HepG2 (cell line): Measurements from ENCODE around the gene PDIA5. TPM values are rescaled to one million over a fixed set of nuclear protein-coding genes. Genes with fewer than 3 reads are reported as not detected.

Experiments used
- ATAC-seq: fragments of 200-7000 bp; cut with Tn5 transposase; 3 replicates; pipeline ENCODE4 v1.9.1; 2020; ENCODE audit warnings: mild to moderate bottlenecking, moderate library complexity
- BruUV-seq: library from RNA; stranded (reverse); fragments of 400-500 nt; replicated peaks from 2 replicates; lab custom pipeline; 2021; lab: Mats Ljungman, UMichigan
- CTCF ChIA-PET: fragments of 300-600 bp; formaldehyde crosslinking; extraction: SDS; loops from one replicate; lab custom pipeline; 2021; ENCODE audit warnings: low total read pairs, inconsistent platforms, low intra/inter-chr PET ratio; lab: Yijun Ruan, JAX
- POLR2A ChIA-PET: fragments of 350-600 bp; sonication (Branson Sonifier 250); formaldehyde crosslinking; loops from one replicate; lab custom pipeline; 2020; ENCODE audit warnings: antibody characterized with exemption, inconsistent platforms; lab: Yijun Ruan, JAX
- DNase-seq: peaks from one replicate; pipeline ENCODE4 v3.0.0-alpha.2; 2015; ENCODE audit warnings: low spot score
- FAIRE-seq: peaks from 3 replicates; lab custom pipeline; 2011; peaks lifted over from hg19 to GRCh38; lab: Jason Lieb, UNC
- H2AFZ ChIP-seq: one replicate; pipeline ENCODE4 v1.6.1; 2011; ENCODE audit warnings: low read length, inconsistent platforms
- H3K27ac ChIP-seq: fragments of 300-600 bp; 3 replicates; pipeline ENCODE4 v1.8.0; 2011; ENCODE audit warnings: mixed run types, mild to moderate bottlenecking, mixed read lengths, low read length, inconsistent platforms; ENCODE audit not compliant: insufficient read depth; ENCODE audit errors: extremely low read length
- H3K27me3 ChIP-seq, 2 experiments: fragments of 200-600 bp in 1 of 2; 2 replicates in 1 of 2; 3 replicates in 1 of 2; pipeline versions ENCODE4 v1.6.0 to v1.8.0; 2011; ENCODE audit warnings: low read length in 2 of 2, mild to moderate bottlenecking in 2 of 2, moderate library complexity in 2 of 2, inconsistent platforms in 1 of 2; ENCODE audit not compliant: insufficient read depth in 2 of 2, control insufficient read depth in 1 of 2
- H3K36me3 ChIP-seq, 2 experiments: fragments of 200-600 bp in 1 of 2; replicated peaks in 1 of 2; 2 replicates in 1 of 2; 3 replicates in 1 of 2; pipeline versions ENCODE4 v1.5.1 to v1.8.0; 2011; ENCODE audit warnings: low read length in 2 of 2, inconsistent platforms in 1 of 2; ENCODE audit not compliant: insufficient read depth in 2 of 2, control insufficient read depth in 1 of 2
- H3K4me1 ChIP-seq: 2 replicates; pipeline ENCODE4 v1.5.1; 2012; ENCODE audit warnings: low read length, inconsistent platforms; ENCODE audit not compliant: insufficient read depth
- H3K4me2 ChIP-seq: 2 replicates; pipeline ENCODE4 v1.6.0; 2011; ENCODE audit warnings: low read depth, low read length, inconsistent platforms
- H3K4me3 ChIP-seq, 3 experiments: fragments of 200-600 bp in 1 of 3; sonication (generic), shearing (Covaris generic) in 1 of 3; replicated peaks in 1 of 3; 2 replicates each; pipeline ENCODE4 v1.5.1; 2011 to 2016; ENCODE audit warnings: low read length in 3 of 3, inconsistent platforms in 2 of 3, low read depth in 2 of 3, mild to moderate bottlenecking in 2 of 3, control low read depth in 1 of 3, mixed read lengths in 1 of 3; ENCODE audit not compliant: insufficient read depth in 1 of 3
- H3K79me2 ChIP-seq: one replicate; pipeline ENCODE4 v1.6.1; 2011; ENCODE audit warnings: low read length, inconsistent platforms; ENCODE audit not compliant: insufficient read depth
- H3K9ac ChIP-seq: 2 replicates; pipeline ENCODE4 v1.6.0; 2011; ENCODE audit warnings: mild to moderate bottlenecking, low read depth, low read length, inconsistent platforms; ENCODE audit not compliant: insufficient read depth
- H3K9me3 ChIP-seq: 2 replicates; pipeline ENCODE4 v1.5.1; 2012; ENCODE audit warnings: mild to moderate bottlenecking, low read length
- H4K20me1 ChIP-seq: 2 replicates; pipeline ENCODE4 v1.6.0; 2011; ENCODE audit warnings: inconsistent platforms, mild to moderate bottlenecking, low read length, moderate library complexity; ENCODE audit not compliant: insufficient read depth
- CBFB ChIP-seq: sonication (generic); formaldehyde crosslinking; IDR thresholded peaks from 2 replicates; pipeline ENCODE4 v1.4.0; 2020; ENCODE audit warnings: missing genetic modification reagents
- FOXJ3 ChIP-seq: sonication (generic); formaldehyde crosslinking; IDR thresholded peaks from 2 replicates; pipeline ENCODE4 v1.4.0; 2020; ENCODE audit warnings: missing genetic modification reagents, mild to moderate bottlenecking, borderline replicate concordance
- GATAD2A ChIP-seq: IDR thresholded peaks from 2 replicates; pipeline ENCODE4 v1.6.1; 2016
- HHEX ChIP-seq: IDR thresholded peaks from 2 replicates; pipeline ENCODE4 v1.6.1; 2016; ENCODE audit warnings: control low read depth
- NFATC3 ChIP-seq: sonication (generic); formaldehyde crosslinking; IDR thresholded peaks from 2 replicates; pipeline ENCODE4 v1.5.1; 2020; ENCODE audit warnings: mild to moderate bottlenecking, missing genetic modification reagents
- NFYB ChIP-seq: sonication (generic); formaldehyde crosslinking; IDR thresholded peaks from 2 replicates; pipeline ENCODE4 v1.4.0; 2020; ENCODE audit warnings: missing genetic modification reagents
- NRL ChIP-seq: sonication (generic); formaldehyde crosslinking; IDR thresholded peaks from 2 replicates; pipeline ENCODE4 v1.5.0; 2020; ENCODE audit warnings: missing genetic modification reagents, mild to moderate bottlenecking, moderate library complexity, borderline replicate concordance
- RFX1 ChIP-seq: fragments of 450-650 bp; IDR thresholded peaks from 2 replicates; pipeline ENCODE4 v1.6.1; 2017
- STAG1 ChIP-seq: sonication (generic); formaldehyde crosslinking; IDR thresholded peaks from 2 replicates; pipeline ENCODE4 v1.4.0; 2020; ENCODE audit warnings: missing genetic modification reagents
- TEAD3 ChIP-seq: optimal IDR thresholded peaks from 2 replicates; pipeline ENCODE3; 2016; ENCODE audit warnings: borderline replicate concordance
- ZBTB14 ChIP-seq: sonication (generic); formaldehyde crosslinking; IDR thresholded peaks from 2 replicates; pipeline ENCODE4 v1.4.0; 2020; ENCODE audit warnings: missing genetic modification reagents
- ZNF367 ChIP-seq: sonication (generic); formaldehyde crosslinking; IDR thresholded peaks from 2 replicates; pipeline ENCODE4 v1.4.0; 2020; ENCODE audit warnings: missing genetic modification reagents, borderline replicate concordance
- ZNF703 ChIP-seq: sonication (generic); formaldehyde crosslinking; IDR thresholded peaks from 2 replicates; pipeline ENCODE4 v1.5.1; 2020; ENCODE audit warnings: missing genetic modification reagents, mild to moderate bottlenecking, moderate library complexity, borderline replicate concordance
- ZNF737 ChIP-seq: sonication (generic); formaldehyde crosslinking; IDR thresholded peaks from 2 replicates; pipeline ENCODE4 v1.5.0; 2020; ENCODE audit warnings: missing genetic modification reagents, mild to moderate bottlenecking, borderline replicate concordance
- ZNF770 ChIP-seq: sonication (generic); formaldehyde crosslinking; IDR thresholded peaks from 2 replicates; pipeline ENCODE4 v1.5.0; 2020; ENCODE audit warnings: mild to moderate bottlenecking, missing genetic modification reagents
- whole genome bisulfite sequencing: methylation state at CpG from one replicate; pipeline ENCODE4 v1.1.6; 2017; ENCODE audit warnings: low lambda C conversion rate; 5-methylcytosine and 5-hydroxymethylcytosine counted together
- in situ Hi-C: cut with HindIII; loops from 2 replicates; pipeline ENCODE4 v1.10.0; 2017; ENCODE audit warnings: low pct_unique_long_range_greater_than_20kb; ENCODE audit not compliant: extremely low pct_ligation_motif_present
- intact Hi-C: fragments of 100-400 bp; cut with micrococcal nuclease; formaldehyde crosslinking; loops from one replicate; pipeline ENCODE4 v1.10.0; 2022; ENCODE audit not compliant: unreplicated experiment
- polyA plus RNA-seq, 8 experiments: library from polyadenylated mRNA; depleted of rRNA in 3 of 8; stranded (reverse) in 7 of 8; unstranded in 1 of 8; fragments of >200 nt; fragmentation: Illumina TruSeq in 4 of 8; extraction: Trizol in 4 of 8; gene quantifications; 2 replicates each; pipeline versions ENCODE4 v1.2.1 to v1.2.3, GENCODE V29; 2011 to 2016; ENCODE audit warnings: low read depth in 4 of 8, missing spikeins in 1 of 8, mixed read lengths in 1 of 8; ENCODE audit not compliant: insufficient read depth in 1 of 8
- total RNA-seq, 5 experiments: library from RNA; depleted of rRNA; stranded (reverse); fragments of >200 nt; fragmentation: Illumina TruSeq; extraction: Trizol; gene quantifications; 2 replicates each; pipeline ENCODE4 v1.2.3, GENCODE V29; 2016; ENCODE audit warnings: low read depth in 1 of 5

Gene PDIA5
- total and polyA plus RNA-seq, 2 of the 13 experiments (the other 11 are each of a cell fraction or from before 2014, with no cell fraction given), result 51.3 to 74.3 TPM

GRCh38 chr3:123168605-123169004 lies 101.8 kb downstream of the PDIA5 start:
- no peak overlapping the region for H3K9ac ChIP-seq
- H4K20me1 ChIP-seq, result no peaks in the 10 kb centered on the region
- ChIA-PET POLR2A (no interaction called here), CTCF (no interaction called here)
- H3K27me3 ChIP-seq, result no peaks in the 10 kb centered on the region
- intact Hi-C loops, result no loop called here
- no peak overlapping the region for H2AFZ ChIP-seq
- H3K36me3 ChIP-seq, result peaks cover 7 to 25% of the 10 kb centered on the region in 2 experiments; a peak in 4 of 5 replicates
- no peak for DNase-seq
- no TSS peak for BruUV-seq
- no peak for ATAC-seq
- H3K4me1 ChIP-seq, result peaks cover 14% of the 10 kb centered on the region
- TF ChIP-seq RFX1 (no peak), ZNF770 (peak; percentile 90)
- no peak overlapping the region for H3K27ac ChIP-seq
- no peak overlapping the region for H3K4me2 ChIP-seq
- FAIRE-seq, result no peak
- no peaks in the 10 kb centered on the region for H3K9me3 ChIP-seq
- no peaks in the 10 kb centered on the region for H3K79me2 ChIP-seq
- H3K4me3 ChIP-seq, result no peak overlapping the region
- in situ Hi-C loops, result no loop called here
- WGBS, result 81% methylated on average over 2 of the region's 2 CpGs

- H3K9me3 ChIP-seq, result no peaks in the 10 kb centered on the region
- POLR2A ChIA-PET, result no interaction called here
- no peak overlapping the region for H3K27ac ChIP-seq
- in situ Hi-C loops (no loop called here), intact Hi-C loops (no loop called here)
- no peak overlapping the region for H3K4me2 ChIP-seq
- H3K9ac ChIP-seq, result no peak overlapping the region
- peak; percentile 69 for ATAC-seq
- no peaks in the 10 kb centered on the region for H3K79me2 ChIP-seq
- no peaks in the 10 kb centered on the region for H4K20me1 ChIP-seq
- H3K4me3 ChIP-seq, result no peak overlapping the region
- WGBS, result 43% methylated on average over 3 of the region's 5 CpGs
- no peak overlapping the region for H2AFZ ChIP-seq
- CTCF ChIA-PET, result no interaction called here
- H3K27me3 ChIP-seq, result no peaks in the 10 kb centered on the region
- no TSS peak for BruUV-seq
- no peak for DNase-seq
- no peak for FAIRE-seq
- H3K36me3 ChIP-seq, result peaks cover 3 to 19% of the 10 kb centered on the region in 2 experiments; a peak in 4 of 5 replicates
- peaks cover 14% of the 10 kb centered on the region for H3K4me1 ChIP-seq
- TF ChIP-seq ZNF737 (CRISPR knock-in tag) (no peak), NFATC3 (CRISPR knock-in tag) (no peak), FOXJ3 (CRISPR knock-in tag) (no peak), NRL (no peak), STAG1 (CRISPR knock-in tag) (no peak), ZNF367 (CRISPR knock-in tag) (no peak), ZNF703 (no peak), CBFB (CRISPR knock-in tag) (no peak), NFYB (CRISPR knock-in tag) (no peak), TEAD3 (CRISPR knock-in tag) (no peak), HHEX (CRISPR knock-in tag) (no peak), GATAD2A (CRISPR knock-in tag) (no peak), ZBTB14 (CRISPR knock-in tag) (no peak)
Measured at GRCh38 chr3:123169492-123169929, 102.7 kb downstream of the PDIA5 start.
